IMR-90 (cell line): ENCODE data around the gene IL23R. TPM values are rescaled to one million over a fixed set of nuclear protein-coding genes. Genes with fewer than 3 reads are reported as not detected.

Experiments
- ATAC-seq: fragments of 200-7000 bp; cut with Tn5 transposase; 2 replicates; pipeline ENCODE4 v1.9.1; 2020; ENCODE audit warnings: low read depth, mild to moderate bottlenecking, moderate library complexity
- BruUV-seq: library from RNA; stranded (reverse); fragments of 400-500 nt; replicated peaks from 2 replicates; lab custom pipeline; 2021; lab: Mats Ljungman, UMichigan
- CTCF ChIA-PET: fragments of 300-600 bp; formaldehyde crosslinking; extraction: SDS; loops from one replicate; lab custom pipeline; 2021; ENCODE audit warnings: antibody characterized with exemption; lab: Yijun Ruan, JAX
- POLR2A ChIA-PET: fragments of 300-600 bp; sonication (Branson Sonifier 250); formaldehyde crosslinking; loops from one replicate; lab custom pipeline; 2022; ENCODE audit warnings: antibody characterized with exemption; ENCODE audit not compliant: unreplicated experiment; lab: Charles Lee
- DNase-seq: peaks from one replicate; pipeline ENCODE4 v3.0.0; 2013
- H2AFZ ChIP-seq: replicated peaks from 2 replicates; pipeline ENCODE3; 2013; ENCODE audit warnings: low read length, mild to moderate bottlenecking; ENCODE audit not compliant: poor library complexity
- H2AK5ac ChIP-seq: 2 replicates; pipeline ENCODE4 v1.6.1; 2013; ENCODE audit warnings: low read depth, low read length, inconsistent platforms
- H2AK9ac ChIP-seq: replicated peaks from 2 replicates; pipeline ENCODE3; 2013; ENCODE audit warnings: mild to moderate bottlenecking, low read depth, low read length, moderate library complexity; ENCODE audit not compliant: poor library complexity
- H2BK120ac ChIP-seq: 2 replicates; pipeline ENCODE4 v1.6.1; 2013; ENCODE audit warnings: low read depth, low read length, inconsistent platforms
- H2BK15ac ChIP-seq: 3 replicates; pipeline ENCODE4 v1.6.1; 2013; ENCODE audit warnings: low read depth, low read length, inconsistent platforms
- H2BK20ac ChIP-seq: 2 replicates; pipeline ENCODE4 v1.6.1; 2013; ENCODE audit warnings: low read depth, mild to moderate bottlenecking, inconsistent platforms, low read length, moderate library complexity
- H2BK5ac ChIP-seq: 2 replicates; pipeline ENCODE4 v1.6.1; 2013; ENCODE audit warnings: mild to moderate bottlenecking, low read depth, low read length, inconsistent platforms; ENCODE audit not compliant: poor library complexity, severe bottlenecking
- H3K14ac ChIP-seq: replicated peaks from 2 replicates; pipeline ENCODE4 v1.6.1; 2013; ENCODE audit warnings: low read depth, low read length, inconsistent platforms
- H3K18ac ChIP-seq: 2 replicates; pipeline ENCODE4 v1.6.1; 2013; ENCODE audit warnings: low read depth, low read length, control low read depth
- H3K23ac ChIP-seq: 2 replicates; pipeline ENCODE4 v1.6.1; 2013; ENCODE audit warnings: low read depth, low read length, inconsistent platforms
- H3K27ac ChIP-seq: 2 replicates; pipeline ENCODE4 v1.5.1; 2013; ENCODE audit warnings: mild to moderate bottlenecking, control low read depth, low read length; ENCODE audit not compliant: insufficient read depth
- H3K27me3 ChIP-seq: 2 replicates; pipeline ENCODE4 v1.6.1; 2013; ENCODE audit warnings: low read length; ENCODE audit not compliant: control insufficient read depth, insufficient read depth
- H3K36me3 ChIP-seq: 2 replicates; pipeline ENCODE4 v1.6.1; 2013; ENCODE audit warnings: low read length, mixed read lengths; ENCODE audit not compliant: control insufficient read depth, insufficient read depth
- H3K4ac ChIP-seq: 2 replicates; pipeline ENCODE4 v1.6.1; 2013; ENCODE audit warnings: low read depth, low read length, inconsistent platforms
- H3K4me1 ChIP-seq: 2 replicates; pipeline ENCODE4 v1.6.1; 2013; ENCODE audit warnings: low read length, mixed read lengths; ENCODE audit not compliant: control insufficient read depth, insufficient read depth
- H3K4me2 ChIP-seq: 2 replicates; pipeline ENCODE4 v1.6.1; 2013; ENCODE audit warnings: low read depth, mild to moderate bottlenecking, control low read depth, low read length, moderate library complexity
- H3K4me3 ChIP-seq: 2 replicates; pipeline ENCODE4 v1.5.1; 2013; ENCODE audit warnings: low read depth, mild to moderate bottlenecking, control low read depth, low read length, moderate library complexity; ENCODE audit not compliant: insufficient read depth
- H3K56ac ChIP-seq: 2 replicates; pipeline ENCODE4 v1.6.1; 2013; ENCODE audit warnings: low read length, inconsistent platforms; ENCODE audit not compliant: insufficient read depth; ENCODE audit errors: extremely low read depth
- H3K79me1 ChIP-seq, 2 experiments: 2 replicates each; pipeline ENCODE4 v1.6.1; 2013; ENCODE audit warnings: low read length in 2 of 2, inconsistent platforms in 1 of 2, low read depth in 1 of 2
- H3K9ac ChIP-seq: 2 replicates; pipeline ENCODE4 v1.6.1; 2013; ENCODE audit warnings: low read depth, low read length, control low read depth
- H3K9me1 ChIP-seq: 2 replicates; pipeline ENCODE4 v1.6.1; 2013; ENCODE audit warnings: low read length, inconsistent platforms; ENCODE audit not compliant: insufficient read depth
- H3K9me3 ChIP-seq: 2 replicates; pipeline ENCODE4 v1.6.1; 2013; ENCODE audit warnings: low read length; ENCODE audit not compliant: control insufficient read depth, insufficient read depth
- H4K20me1 ChIP-seq: 2 replicates; pipeline ENCODE4 v1.6.1; 2013; ENCODE audit warnings: low read length, inconsistent platforms; ENCODE audit not compliant: insufficient read depth
- H4K5ac ChIP-seq: 2 replicates; pipeline ENCODE4 v1.6.1; 2013; ENCODE audit warnings: mild to moderate bottlenecking, low read depth, low read length, control low read depth
- H4K8ac ChIP-seq, 2 experiments: 2 replicates each; pipeline ENCODE4 v1.6.1; 2013; ENCODE audit warnings: low read depth in 2 of 2, low read length in 2 of 2, control low read depth in 1 of 2, inconsistent platforms in 1 of 2
- H4K91ac ChIP-seq: 2 replicates; pipeline ENCODE4 v1.6.1; 2013; ENCODE audit warnings: low read depth, low read length, inconsistent platforms; ENCODE audit not compliant: insufficient read depth
- BHLHE40 ChIP-seq: fragments of 150-350 bp; IDR thresholded peaks from 2 replicates; pipeline ENCODE4 v1.6.1; 2016; ENCODE audit warnings: mild to moderate bottlenecking, low read depth, low read length
- CEBPB ChIP-seq: IDR thresholded peaks from 2 replicates; pipeline ENCODE4 v1.6.1; 2012; ENCODE audit warnings: low read depth, low read length, improper control_type of control experiment
- CHD1 ChIP-seq: IDR thresholded peaks from 2 replicates; pipeline ENCODE4 v1.6.1; 2012; ENCODE audit warnings: low read depth, low read length, improper control_type of control experiment
- FOS ChIP-seq: fragments of 150-350 bp; IDR thresholded peaks from 2 replicates; pipeline ENCODE4 v1.6.1; 2016; ENCODE audit warnings: low read depth, low read length
- MAFK ChIP-seq: IDR thresholded peaks from 2 replicates; pipeline ENCODE4 v1.6.1; 2012; ENCODE audit warnings: low read depth, low read length, improper control_type of control experiment
- MAZ ChIP-seq: IDR thresholded peaks from 2 replicates; pipeline ENCODE4 v1.6.1; 2012; ENCODE audit warnings: low read depth, mild to moderate bottlenecking, low read length, improper control_type of control experiment, moderate library complexity, borderline replicate concordance
- MXI1 ChIP-seq: IDR thresholded peaks from 2 replicates; pipeline ENCODE4 v1.6.1; 2012; ENCODE audit warnings: low read depth, mild to moderate bottlenecking, low read length, moderate library complexity, borderline replicate concordance
- POLR2A ChIP-seq: IDR thresholded peaks from 2 replicates; pipeline ENCODE4 v1.6.1; 2012; ENCODE audit warnings: mild to moderate bottlenecking, low read depth, low read length
- RAD21 ChIP-seq: IDR thresholded peaks from 2 replicates; pipeline ENCODE4 v1.6.1; 2012; ENCODE audit warnings: low read length, improper control_type of control experiment
- RCOR1 ChIP-seq: IDR thresholded peaks from 2 replicates; pipeline ENCODE4 v1.6.1; 2012; ENCODE audit warnings: mild to moderate bottlenecking, low read length, improper control_type of control experiment; ENCODE audit not compliant: insufficient replicate concordance
- RFX5 ChIP-seq: IDR thresholded peaks from 2 replicates; pipeline ENCODE4 v1.8.0; 2012; ENCODE audit warnings: low read depth, mild to moderate bottlenecking, low read length, moderate library complexity
- SMC3 ChIP-seq: fragments of 150-350 bp; IDR thresholded peaks from 2 replicates; pipeline ENCODE4 v1.6.1; 2016; ENCODE audit warnings: low read depth, mild to moderate bottlenecking, antibody characterized with exemption, low read length, moderate library complexity
- USF2 ChIP-seq: fragments of 150-350 bp; IDR thresholded peaks from 2 replicates; pipeline ENCODE4 v1.6.1; 2017; ENCODE audit warnings: mild to moderate bottlenecking, antibody characterized with exemption, low read length, low read depth
- WGBS, 2 experiments: methylation state at CpG; one replicate each; pipeline versions ENCODE4 v1.1.5 to v1.1.7; 2013; ENCODE audit warnings: missing lambda C conversion rate in 2 of 2; ENCODE audit not compliant: insufficient read length in 1 of 2; ENCODE audit errors: extremely low coverage in 2 of 2; 5-methylcytosine and 5-hydroxymethylcytosine counted together
- dilution Hi-C: fragments of 300-500 bp; cut with HindIII; formaldehyde crosslinking; loops from one replicate; pipeline ENCODE4 v1.14.3; 2018; ENCODE audit warnings: low sequenced_read_pairs; ENCODE audit not compliant: unreplicated experiment
- in situ Hi-C: fragments of 300-500 bp; cut with MboI; formaldehyde crosslinking; loops from 3 replicates; pipeline ENCODE4 v1.14.3; 2019; ENCODE audit warnings: low sequenced_read_pairs, inconsistent platforms, mixed read lengths
- intact Hi-C: fragments of 100-400 bp; cut with micrococcal nuclease; formaldehyde crosslinking; loops from 2 replicates; pipeline ENCODE4 v1.10.0; 2022
- polyA plus RNA-seq, 3 experiments: library from polyadenylated mRNA; depleted of rRNA; stranded (reverse); fragments of >200 nt; gene quantifications; 2 replicates each; pipeline ENCODE4 v1.2.3, GENCODE V29; 2012; ENCODE audit warnings: low replicate concordance in 1 of 3
- total RNA-seq: library from RNA; depleted of rRNA; stranded (reverse); fragments of >200 nt; gene quantifications from 2 replicates; pipeline ENCODE4 v1.2.3, GENCODE V29; 2012
- TF ChIP-seq, protein P1 (sequence below): fragments of 150-350 bp; IDR thresholded peaks from 2 replicates; pipeline ENCODE4 v1.6.1; 2016; ENCODE audit warnings: low read depth, mild to moderate bottlenecking, low read length, moderate library complexity, borderline replicate concordance

Gene IL23R
- total and polyA plus RNA-seq, 2 of the 4 experiments (the other 2 are of a cell fraction): not detected

- Histone ChIP-seq H4K91ac (no peak overlapping the region), H3K27ac (no peak overlapping the region), H4K5ac (no peak overlapping the region), H3K4me1 (no peaks in the 10 kb centered on the region), H2BK15ac (no peak overlapping the region), H3K4me3 (no peak overlapping the region), H2AK9ac (no peak overlapping the region), H3K36me3 (no peaks in the 10 kb centered on the region), H3K27me3 (peaks cover 5% of the 10 kb centered on the region), H3K9ac (no peak overlapping the region), H4K20me1 (no peaks in the 10 kb centered on the region), H2AK5ac (no peak overlapping the region), H2BK120ac (no peak overlapping the region), H4K8ac (no peak overlapping the region), H2BK20ac (no peak overlapping the region), H2AFZ (no peak overlapping the region), H3K9me3 (no peaks in the 10 kb centered on the region), H3K4me2 (no peak overlapping the region), H3K18ac (no peak overlapping the region), H3K14ac (no peak overlapping the region), H3K56ac (no peak overlapping the region), H3K79me1 (no peaks in the 10 kb centered on the region), H2BK5ac (no peak overlapping the region), H3K9me1 (no peaks in the 10 kb centered on the region), H3K23ac (no peak overlapping the region), H3K4ac (no peak overlapping the region)
- TF ChIP-seq CEBPB: no peak
- no peak for TF ChIP-seq MXI1
- no peak for TF ChIP-seq FOS
- TF ChIP-seq MAFK: no peak
- no peak for TF ChIP-seq RFX5
- no peak for TF ChIP-seq MAZ
- no peak for TF ChIP-seq USF2
- TF ChIP-seq POLR2A: no peak
- TF ChIP-seq BHLHE40: no peak
- no peak for TF ChIP-seq SMC3
- no peak for TF ChIP-seq RCOR1
- TF ChIP-seq, protein P1, sequence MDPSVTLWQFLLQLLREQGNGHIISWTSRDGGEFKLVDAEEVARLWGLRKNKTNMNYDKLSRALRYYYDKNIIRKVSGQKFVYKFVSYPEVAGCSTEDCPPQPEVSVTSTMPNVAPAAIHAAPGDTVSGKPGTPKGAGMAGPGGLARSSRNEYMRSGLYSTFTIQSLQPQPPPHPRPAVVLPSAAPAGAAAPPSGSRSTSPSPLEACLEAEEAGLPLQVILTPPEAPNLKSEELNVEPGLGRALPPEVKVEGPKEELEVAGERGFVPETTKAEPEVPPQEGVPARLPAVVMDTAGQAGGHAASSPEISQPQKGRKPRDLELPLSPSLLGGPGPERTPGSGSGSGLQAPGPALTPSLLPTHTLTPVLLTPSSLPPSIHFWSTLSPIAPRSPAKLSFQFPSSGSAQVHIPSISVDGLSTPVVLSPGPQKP: no peak
- TF ChIP-seq RAD21: no peak
- no peak for TF ChIP-seq CHD1
- dilution Hi-C loops: no loop called here
- intact Hi-C loops: no loop called here
- ChIA-PET CTCF (interaction anchor here (2.2 kb wide), 1 partner anchor 16 kb away, joined by 6 read pairs; no protein-coding TSS in a partner anchor), POLR2A (no interaction called here)
- in situ Hi-C loops: no loop called here
- 100% methylated on average over 1 of the region's 4 CpGs; no CpG with 5 or more reads in 1 of the 2 experiments for WGBS, 2 experiments
- DNase-seq (no peak), ATAC-seq (no peak)
- no TSS peak for BruUV-seq
These were observed 699 bp upstream of the IL23R start for GRCh38 chr1:67165468-67166041.
